Tibial nerve (tissue), 4 donors: ENCODE results near the gene BTBD7.

Experiments
- CTCF ChIP-seq, 5 experiments: fragments of 200-600 bp in 3 of 5; fragments of 450-650 bp in 2 of 5; sonication (generic) in 3 of 5; IDR thresholded peaks; one replicate each; pipeline ENCODE4 v1.5.1; 2016 to 2019; ENCODE audit warnings: antibody characterized with exemption in 5 of 5, mild to moderate bottlenecking in 3 of 5, moderate library complexity in 2 of 5
- EP300 ChIP-seq, 2 donors: sonication (generic); formaldehyde crosslinking; IDR thresholded peaks; one replicate each; pipeline ENCODE4 v1.6.1; 2017; ENCODE audit warnings: antibody characterized with exemption in 2 of 2, mild to moderate bottlenecking in 1 of 2
- POLR2A ChIP-seq, 2 donors: fragments of 450-650 bp; IDR thresholded peaks; one replicate each; pipeline ENCODE4 v1.6.1; 2017; ENCODE audit warnings: antibody characterized with exemption in 2 of 2, mild to moderate bottlenecking in 2 of 2, moderate library complexity in 2 of 2

GRCh38 chr14:93305725-93306418 is 27.0 kb downstream of the BTBD7 start:
- TF ChIP-seq POLR2A (IDR thresholded peaks at IDR 0.05) (no peak), EP300 (IDR thresholded peaks at IDR 0.05) (no peak), CTCF (IDR thresholded peaks at IDR 0.05) (no peak)
